Small intestine (tissue), 7 donors: ENCODE measurements around the gene GNL3L. TPM values are rescaled to one million over a fixed set of nuclear protein-coding genes. Genes with fewer than 3 reads are reported as not detected.
"Not testable (repeated sequence)": the region's sequence is repeated elsewhere in the genome, so short reads cannot be mapped to it uniquely, and the experiment has no call there.

Experiments
- DNase-seq, 2 donors: peaks; one replicate each; pipeline versions ENCODE4 v3.0.0 to v3.0.0-alpha.2; 2013
- FAIRE-seq: peaks from 2 replicates; lab custom pipeline; 2012; peaks lifted over from hg19 to GRCh38; lab: Jason Lieb, UNC
- H3K27ac ChIP-seq, 3 donors: one replicate each; pipeline ENCODE4 v1.5.1; 2013; ENCODE audit warnings: low read length in 2 of 3, mild to moderate bottlenecking in 2 of 3, control low read depth in 1 of 3, inconsistent platforms in 1 of 3, low read depth in 1 of 3, moderate library complexity in 1 of 3
- H3K27me3 ChIP-seq, 3 donors: one replicate each; pipeline ENCODE4 v1.6.1; 2013; ENCODE audit warnings: low read length in 3 of 3, inconsistent platforms in 1 of 3; ENCODE audit not compliant: control insufficient read depth in 3 of 3, insufficient read depth in 3 of 3
- H3K36me3 ChIP-seq, 3 donors: one replicate each; pipeline ENCODE4 v1.6.1; 2013; ENCODE audit warnings: low read length in 3 of 3, inconsistent platforms in 1 of 3, low read depth in 1 of 3, mild to moderate bottlenecking in 1 of 3, moderate library complexity in 1 of 3; ENCODE audit not compliant: control insufficient read depth in 3 of 3, insufficient read depth in 2 of 3
- H3K4me1 ChIP-seq, 3 donors: one replicate each; pipeline ENCODE4 v1.6.1; 2013; ENCODE audit warnings: low read length in 2 of 3, inconsistent platforms in 1 of 3, low read depth in 1 of 3, mild to moderate bottlenecking in 1 of 3, moderate library complexity in 1 of 3; ENCODE audit not compliant: control insufficient read depth in 3 of 3, insufficient read depth in 2 of 3
- H3K4me3 ChIP-seq, 3 donors: one replicate each; pipeline ENCODE4 v1.5.1; 2013; ENCODE audit warnings: low read length in 3 of 3, control low read depth in 1 of 3, inconsistent platforms in 1 of 3, low read depth in 1 of 3, mild to moderate bottlenecking in 1 of 3, moderate library complexity in 1 of 3
- H3K9me3 ChIP-seq, 2 donors: one replicate each; pipeline ENCODE4 v1.6.1; 2013; ENCODE audit warnings: low read depth in 1 of 2, low read length in 1 of 2; ENCODE audit not compliant: control insufficient read depth in 2 of 2, insufficient read depth in 1 of 2
- WGBS, 3 donors: extraction: QIAGEN DNeasy Blood & Tissue Kit; methylation state at CpG; one replicate each; pipeline ENCODE4 v1.1.7; 2013; 5-methylcytosine and 5-hydroxymethylcytosine counted together
- polyA plus RNA-seq, 4 donors: library from polyadenylated mRNA; stranded (reverse) in 3 of 4; unstranded in 1 of 4; fragments of 200-250 nt in 3 of 4; fragments of 120-200 nt in 1 of 4; gene quantifications; one replicate each; pipeline versions ENCODE4 v1.2.1 to v1.2.3, GENCODE V29; 2013
- donor health status: healthy with polysubstance abuse.
- donor health status: control.
- donor health status: control.
- donor health status: Bipolar disorder and iron deficiency.
- donor health status: healthy.

Gene GNL3L
- polyA plus RNA-seq, 4 donors = 4.3 to 15.2 (median 9.1) TPM

DNA sequence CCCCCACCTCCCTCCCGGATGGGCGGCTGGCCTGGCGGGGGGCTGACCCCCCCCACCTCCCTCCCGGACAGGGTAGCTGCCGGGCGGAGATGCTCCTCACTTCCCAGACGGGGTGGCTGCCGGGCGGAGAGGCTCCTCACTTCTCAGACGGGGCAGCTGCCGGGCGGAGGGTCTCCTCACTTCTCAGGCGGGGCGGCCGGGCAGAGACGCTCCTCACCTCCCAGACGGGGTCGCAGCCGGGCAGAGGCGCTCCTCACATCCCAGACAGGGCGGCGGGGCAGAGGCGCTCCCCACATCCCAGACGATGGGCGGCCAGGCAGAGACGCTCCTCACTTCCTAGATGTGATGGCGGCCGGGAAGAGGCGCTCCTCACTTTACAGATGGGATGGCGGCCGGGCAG is 42.6 kb downstream of the GNL3L start:
- not testable (repeated sequence) for H3K36me3 ChIP-seq
- 96 to 99% (median 98%) methylated on average over 9 to 29 of the region's 31 CpGs for WGBS, 3 donors

DNA sequence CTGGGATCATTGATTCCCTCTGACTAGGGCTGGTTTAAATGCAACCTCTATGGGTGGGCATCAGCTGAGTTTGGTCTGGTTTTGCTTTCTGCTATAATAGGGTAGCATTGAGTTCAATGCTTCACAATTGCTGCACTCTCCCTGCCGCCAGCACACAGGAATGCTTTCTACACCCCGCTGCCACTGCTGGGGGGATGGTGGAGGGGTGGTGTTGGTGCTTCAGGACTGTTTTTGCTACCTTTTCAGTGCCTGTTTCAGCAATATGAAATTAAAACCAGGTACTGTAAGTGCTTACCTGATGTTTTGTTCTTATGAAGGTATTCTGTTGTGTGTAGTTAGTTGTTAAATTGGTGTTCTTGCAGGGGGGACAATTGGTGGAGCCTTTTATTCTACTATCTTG is 67.7 kb downstream of the GNL3L start:
- DNase-seq = no peak
- no peaks in the 10 kb centered on the region for H3K9me3 ChIP-seq
- no peak for FAIRE-seq
- no peaks in the 10 kb centered on the region for H3K36me3 ChIP-seq
- H3K27me3 ChIP-seq = no peaks in the 10 kb centered on the region
- WGBS, 3 donors = 81 to 93% (median 88%) methylated on average over 2 of the region's 2 CpGs
- H3K4me1 ChIP-seq = no peaks in the 10 kb centered on the region
- H3K4me3 ChIP-seq = no peak overlapping the region
- no peak overlapping the region for H3K27ac ChIP-seq

More for the DNA sequence above, 42.6 kb downstream of the GNL3L start:
- H3K27me3 ChIP-seq, FAIRE-seq, H3K4me3 ChIP-seq, DNase-seq, H3K27ac ChIP-seq, H3K9me3 ChIP-seq, H3K4me1 ChIP-seq: not testable (repeated sequence)

DNA sequence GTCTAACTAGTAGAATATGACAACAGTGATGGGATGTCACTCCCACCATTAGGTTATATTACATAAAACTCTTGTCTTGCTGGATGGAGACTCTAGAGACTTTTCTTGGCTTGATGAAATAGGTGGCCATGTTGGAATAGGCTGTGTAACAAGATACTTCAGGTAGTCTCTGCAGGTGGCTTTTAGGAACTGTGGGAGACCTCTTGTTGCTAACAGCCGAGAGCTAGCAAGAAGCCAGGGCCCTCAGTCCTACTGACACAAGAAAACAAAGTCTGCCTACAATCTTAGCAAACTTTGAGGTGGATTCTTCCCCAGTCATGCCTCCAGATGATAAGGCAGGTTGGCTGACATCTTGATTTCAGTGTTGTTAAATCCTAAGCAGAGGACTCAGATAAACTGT is 72.5 kb downstream of the GNL3L start:
- Histone ChIP-seq H3K9me3 (no peaks in the 10 kb centered on the region), H3K4me1 (no peaks in the 10 kb centered on the region), H3K27me3 (no peaks in the 10 kb centered on the region), H3K36me3 (no peaks in the 10 kb centered on the region), H3K27ac (no peak overlapping the region), H3K4me3 (no peak overlapping the region)
- DNase-seq = no peak
- FAIRE-seq = no peak
- WGBS, 3 donors = 76 to 95% (median 92%) methylated on average over 1 of the region's 1 CpG

Other genes starting within 250 kb of the GNL3L start
- gene WNK3, start 172.2 kb upstream of the GNL3L start, polyA plus RNA-seq = 1 to 10 TPM in 1 of 4 donors, under 1 TPM in 2, not detected in 1; 0.13 to 1.1 (median 0.67) TPM
- gene TSR2, start 89.8 kb upstream of the GNL3L start, polyA plus RNA-seq = 10 to 100 TPM; 28.4 to 49.9 (median 39.9) TPM
- 1 to 10 TPM in 2 of 4 donors, under 1 TPM in 2; 0.81 to 7.7 (median 1.9) TPM for gene FGD1, start 34.0 kb upstream of the GNL3L start, polyA plus RNA-seq